ENCODE data around the gene ADH1B.

DNA sequence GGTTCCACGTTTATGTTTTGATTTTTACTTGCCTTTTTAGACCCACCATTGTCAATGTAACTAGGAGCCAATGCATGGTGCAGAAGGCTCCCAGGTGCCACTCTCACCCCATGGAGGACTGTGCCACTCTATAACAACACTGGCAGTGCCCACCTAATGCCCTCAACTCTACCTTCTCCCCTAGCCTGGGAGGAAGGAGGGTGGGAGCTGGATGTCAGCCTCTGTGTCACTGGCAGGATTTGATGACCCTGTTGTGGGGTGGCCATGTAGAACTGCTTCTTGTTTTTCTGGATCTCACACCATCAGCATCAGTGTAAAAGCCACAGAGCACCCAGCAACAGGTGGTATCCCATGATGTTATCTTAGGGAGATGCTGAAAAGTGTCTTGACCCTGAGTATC lies 13.7 kb upstream of the ADH1B start:
- TF ChIP-seq POLR2A (IDR thresholded peaks at IDR 0.05): no peak
- TF ChIP-seq POLR2AphosphoS5 (IDR thresholded peaks at IDR 0.05): no peak
- TF ChIP-seq, protein P1, sequence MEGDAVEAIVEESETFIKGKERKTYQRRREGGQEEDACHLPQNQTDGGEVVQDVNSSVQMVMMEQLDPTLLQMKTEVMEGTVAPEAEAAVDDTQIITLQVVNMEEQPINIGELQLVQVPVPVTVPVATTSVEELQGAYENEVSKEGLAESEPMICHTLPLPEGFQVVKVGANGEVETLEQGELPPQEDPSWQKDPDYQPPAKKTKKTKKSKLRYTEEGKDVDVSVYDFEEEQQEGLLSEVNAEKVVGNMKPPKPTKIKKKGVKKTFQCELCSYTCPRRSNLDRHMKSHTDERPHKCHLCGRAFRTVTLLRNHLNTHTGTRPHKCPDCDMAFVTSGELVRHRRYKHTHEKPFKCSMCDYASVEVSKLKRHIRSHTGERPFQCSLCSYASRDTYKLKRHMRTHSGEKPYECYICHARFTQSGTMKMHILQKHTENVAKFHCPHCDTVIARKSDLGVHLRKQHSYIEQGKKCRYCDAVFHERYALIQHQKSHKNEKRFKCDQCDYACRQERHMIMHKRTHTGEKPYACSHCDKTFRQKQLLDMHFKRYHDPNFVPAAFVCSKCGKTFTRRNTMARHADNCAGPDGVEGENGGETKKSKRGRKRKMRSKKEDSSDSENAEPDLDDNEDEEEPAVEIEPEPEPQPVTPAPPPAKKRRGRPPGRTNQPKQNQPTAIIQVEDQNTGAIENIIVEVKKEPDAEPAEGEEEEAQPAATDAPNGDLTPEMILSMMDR (IDR thresholded peaks at IDR 0.05 in 8 of 11, conservative IDR thresholded peaks at IDR 0.05 in 3 of 11): no peak

Measured in spleen (tissue), 7 donors.